ENCODE data around the gene ZNF398.
"Not testable (repeated sequence)": the region's sequence is repeated elsewhere in the genome, so short reads cannot be mapped to it uniquely, and the experiment has no call there.

ZNF398 gene

GRCh38 chr7:149226366-149226765 lies 79.1 kb downstream of the ZNF398 start:
- not testable (repeated sequence) for DNase-seq (ENCODE audit: low read depth)

- DNase-seq (ENCODE audit: low read depth), result no peak
Measured at GRCh38 chr7:149226840-149227494, 79.7 kb downstream of the ZNF398 start.

- no peak for DNase-seq (ENCODE audit: low read depth)
Measured at GRCh38 chr7:149228831-149229471, 81.7 kb downstream of the ZNF398 start.

DNA sequence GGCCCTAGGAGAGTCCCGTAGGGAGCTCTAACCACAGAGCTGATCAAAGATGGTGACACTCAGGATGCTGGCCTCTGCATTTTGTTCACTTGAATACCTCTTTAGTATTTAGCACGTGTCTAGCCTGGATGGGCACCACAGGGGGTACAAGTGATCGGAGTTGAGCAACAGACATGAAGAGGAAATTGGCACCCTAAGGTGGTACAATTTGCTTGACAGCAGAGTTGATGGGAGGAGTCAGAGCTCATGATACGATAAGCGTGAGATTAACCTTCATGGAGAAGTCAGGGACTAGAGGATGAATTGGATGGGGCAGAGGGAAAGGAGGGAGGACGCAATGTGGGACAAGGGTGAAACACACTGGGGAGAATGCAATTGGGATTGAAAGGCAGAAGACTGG lies 82.3 kb downstream of the ZNF398 start:
- DNase-seq (ENCODE audit: low read depth), result no peak

DNA sequence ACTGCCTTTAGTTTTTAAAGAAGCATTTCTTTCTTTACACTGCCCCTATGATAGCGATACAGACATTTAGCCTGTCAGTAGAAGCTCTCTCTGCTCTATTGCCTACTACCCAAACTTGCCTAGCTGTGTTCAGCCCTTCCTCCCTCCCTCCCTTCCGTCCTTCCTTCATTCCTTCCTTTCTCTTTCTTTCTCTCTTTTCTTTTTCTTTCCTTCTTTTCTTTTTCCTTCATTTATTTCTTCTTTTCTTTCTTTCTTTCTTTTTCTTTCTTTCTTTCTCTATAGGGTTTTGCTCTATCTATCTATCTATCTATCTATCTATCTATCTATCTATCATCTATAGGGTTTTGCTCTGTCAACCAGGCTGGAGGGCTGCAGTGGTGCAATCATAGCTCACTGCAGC lies 85.1 kb downstream of the ZNF398 start:
- no peak for DNase-seq (ENCODE audit: low read depth)

Data from EH (cell line).